CD14-positive monocyte (primary cell): ENCODE data around the gene DSG3. TPM values are rescaled to one million over a fixed set of nuclear protein-coding genes. Genes with fewer than 3 reads are reported as not detected.

Experiments
- DNase-seq, 3 donors: peaks; one replicate each; pipeline ENCODE4 v3.0.0-alpha.2; 2011 to 2022
- H2AFZ ChIP-seq: 2 replicates; pipeline ENCODE4 v1.6.0; 2012; ENCODE audit warnings: mild to moderate bottlenecking, low read depth, low read length, inconsistent platforms; ENCODE audit not compliant: insufficient read depth, poor library complexity, severe bottlenecking
- H3K27ac ChIP-seq, 2 donors: 1 replicate in 1 of 2; 2 replicates in 1 of 2; pipeline ENCODE4 v1.5.1; 2012 to 2013; ENCODE audit warnings: low read length in 2 of 2, control low read depth in 1 of 2, inconsistent platforms in 1 of 2, low read depth in 1 of 2, mild to moderate bottlenecking in 1 of 2
- H3K27me3 ChIP-seq, 2 donors: one replicate each; pipeline versions ENCODE4 v1.6.0 to v1.6.1; 2011 to 2013; ENCODE audit warnings: low read length in 2 of 2; ENCODE audit not compliant: control insufficient read depth in 2 of 2, insufficient read depth in 2 of 2
- H3K36me3 ChIP-seq, 2 donors: replicated peaks in 1 of 2; 1 replicate in 1 of 2; 2 replicates in 1 of 2; pipeline versions ENCODE4 v1.5.1 to v1.6.1; 2012 to 2013; ENCODE audit warnings: low read length in 2 of 2, control low read depth in 1 of 2, inconsistent platforms in 1 of 2, mild to moderate bottlenecking in 1 of 2; ENCODE audit not compliant: insufficient read depth in 2 of 2, control insufficient read depth in 1 of 2
- H3K4me1 ChIP-seq, 2 donors: 1 replicate in 1 of 2; 2 replicates in 1 of 2; pipeline versions ENCODE4 v1.5.1 to v1.6.1; 2012 to 2013; ENCODE audit warnings: low read length in 2 of 2, control low read depth in 1 of 2, inconsistent platforms in 1 of 2, mild to moderate bottlenecking in 1 of 2, moderate library complexity in 1 of 2; ENCODE audit not compliant: insufficient read depth in 2 of 2, control insufficient read depth in 1 of 2
- H3K4me2 ChIP-seq: replicated peaks from 2 replicates; pipeline ENCODE3; 2012; ENCODE audit warnings: low read length, moderate library complexity, mild to moderate bottlenecking; ENCODE audit not compliant: poor library complexity, severe bottlenecking; ENCODE audit errors: extremely low read depth
- H3K4me3 ChIP-seq, 3 experiments: fragments of 200-600 bp in 1 of 3; sonication (generic) in 1 of 3; replicated peaks in 1 of 3; 1 replicate in 2 of 3; 2 replicates in 1 of 3; pipeline ENCODE4 v1.5.1; 2011 to 2013; ENCODE audit warnings: low read length in 3 of 3, mild to moderate bottlenecking in 3 of 3, control low read depth in 2 of 3, low read depth in 2 of 3, inconsistent platforms in 1 of 3, moderate library complexity in 1 of 3
- H3K79me2 ChIP-seq: 2 replicates; pipeline ENCODE4 v1.6.0; 2012; ENCODE audit warnings: mild to moderate bottlenecking, control low read depth, inconsistent platforms, low read length, moderate library complexity; ENCODE audit not compliant: insufficient read depth
- H3K9ac ChIP-seq: 2 replicates; pipeline ENCODE4 v1.6.0; 2017; ENCODE audit warnings: low read length, mild to moderate bottlenecking; ENCODE audit not compliant: insufficient read depth, poor library complexity, severe bottlenecking
- H3K9me3 ChIP-seq, 2 donors: replicated peaks in 1 of 2; 1 replicate in 1 of 2; 2 replicates in 1 of 2; pipeline versions ENCODE4 v1.5.1 to v1.6.1; 2012 to 2013; ENCODE audit warnings: low read length in 2 of 2, control low read depth in 1 of 2; ENCODE audit not compliant: control insufficient read depth in 1 of 2, insufficient read depth in 1 of 2
- H4K20me1 ChIP-seq: 2 replicates; pipeline ENCODE4 v1.6.0; 2012; ENCODE audit warnings: mild to moderate bottlenecking, low read length, control low read depth, moderate library complexity; ENCODE audit not compliant: insufficient read depth
- H3K27ac Mint-ChIP-seq, 7 donors: one replicate each; pipeline ENCODE4 v1.8.0; 2020; ENCODE audit warnings: mild to moderate bottlenecking in 7 of 7, mixed read lengths in 7 of 7, moderate library complexity in 6 of 7, inconsistent platforms in 2 of 7
- H3K27me3 Mint-ChIP-seq, 3 donors: one replicate each; pipeline ENCODE4 v1.8.0; 2021 to 2022; ENCODE audit warnings: low read depth in 3 of 3, mild to moderate bottlenecking in 3 of 3, mixed read lengths in 3 of 3, moderate library complexity in 3 of 3, inconsistent platforms in 1 of 3
- H3K36me3 Mint-ChIP-seq, 2 donors: one replicate each; pipeline ENCODE4 v1.8.0; 2020; ENCODE audit warnings: mixed read lengths in 2 of 2, inconsistent platforms in 1 of 2, mild to moderate bottlenecking in 1 of 2
- H3K4me1 Mint-ChIP-seq: one replicate; pipeline ENCODE4 v1.8.0; 2020; ENCODE audit warnings: mild to moderate bottlenecking, mixed read lengths
- H3K4me3 Mint-ChIP-seq, 2 donors: one replicate each; pipeline ENCODE4 v1.8.0; 2020; ENCODE audit warnings: mild to moderate bottlenecking in 2 of 2, mixed read lengths in 2 of 2, moderate library complexity in 1 of 2
- H3K9me3 Mint-ChIP-seq, 7 donors: one replicate each; pipeline ENCODE4 v1.8.0; 2020 to 2022; ENCODE audit warnings: mixed read lengths in 7 of 7, mild to moderate bottlenecking in 6 of 7, moderate library complexity in 6 of 7, inconsistent platforms in 2 of 7
- WGBS: methylation state at CpG from one replicate; pipeline ENCODE4 v1.1.5; 2013; ENCODE audit warnings: missing lambda C conversion rate; ENCODE audit not compliant: insufficient coverage; 5-methylcytosine and 5-hydroxymethylcytosine counted together
- intact Hi-C, 2 donors: fragments of 100-400 bp; cut with micrococcal nuclease; formaldehyde crosslinking; loops; one replicate each; pipeline versions ENCODE4 v1.15.0 to v1.15.1; 2023
- polyA plus RNA-seq, 3 donors: library from polyadenylated mRNA; depleted of rRNA in 1 of 3; unstranded in 2 of 3; stranded (reverse) in 1 of 3; fragments of 300-500 nt in 2 of 3; fragments of >200 nt in 1 of 3; fragmentation: Illumina TruSeq in 2 of 3; gene quantifications; 1 replicate in 2 of 3; 2 replicates in 1 of 3; pipeline ENCODE4 v1.2.3, GENCODE V29; 2012 to 2021
- TF ChIP-seq, protein P1 (sequence below): fragments of 200-600 bp; IDR thresholded peaks from one replicate; pipeline ENCODE4 v1.8.0; 2022; ENCODE audit warnings: antibody characterized with exemption, mild to moderate bottlenecking

The DSG3 gene
- polyA plus RNA-seq, 3 donors = not detected

DNA sequence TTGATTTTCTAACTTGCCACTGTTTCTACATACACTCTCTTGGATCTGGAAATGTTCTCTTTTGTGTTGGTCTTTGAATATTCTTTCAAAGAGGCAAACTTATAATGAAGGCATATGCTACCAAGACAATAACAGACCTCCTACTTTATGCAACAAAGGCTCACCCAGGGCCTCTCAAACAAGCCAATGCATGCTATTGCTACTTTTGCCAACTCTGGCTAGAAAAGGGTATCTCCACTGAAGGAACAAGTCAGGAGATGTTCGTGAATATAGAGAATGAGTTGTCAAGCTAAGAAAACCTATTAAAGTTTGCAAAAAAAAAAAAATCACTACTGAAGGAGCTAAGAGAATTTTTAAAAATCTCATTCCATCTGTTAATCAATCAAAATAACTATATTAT lies 34.5 kb downstream of the DSG3 start:
- Histone ChIP-seq H4K20me1 (no peaks in the 10 kb centered on the region), H3K27me3 (no peaks in the 10 kb centered on the region), H3K79me2 (no peaks in the 10 kb centered on the region), H3K4me3 (no peak overlapping the region), H3K9me3 (no peaks in the 10 kb centered on the region), H2AFZ (no peak overlapping the region), H3K27ac (no peak overlapping the region), H3K4me2 (no peak overlapping the region), H3K9ac (no peak overlapping the region), H3K4me1 (no peaks in the 10 kb centered on the region), H3K36me3 (no peaks in the 10 kb centered on the region)
- no CpG with 5 or more reads among the region's 1 CpG for WGBS
- Mint-ChIP-seq H3K4me1 (no peaks in the 10 kb centered on the region), H3K9me3 (peaks cover 0 to 1% (median 0%) of the 10 kb centered on the region in 7 donors), H3K27ac (no peak overlapping the region), H3K4me3 (no peak overlapping the region), H3K27me3 (peaks cover 2 to 3% (median 3%) of the 10 kb centered on the region in 3 donors), H3K36me3 (no peaks in the 10 kb centered on the region)
- DNase-seq = no peak
- TF ChIP-seq, protein P1, sequence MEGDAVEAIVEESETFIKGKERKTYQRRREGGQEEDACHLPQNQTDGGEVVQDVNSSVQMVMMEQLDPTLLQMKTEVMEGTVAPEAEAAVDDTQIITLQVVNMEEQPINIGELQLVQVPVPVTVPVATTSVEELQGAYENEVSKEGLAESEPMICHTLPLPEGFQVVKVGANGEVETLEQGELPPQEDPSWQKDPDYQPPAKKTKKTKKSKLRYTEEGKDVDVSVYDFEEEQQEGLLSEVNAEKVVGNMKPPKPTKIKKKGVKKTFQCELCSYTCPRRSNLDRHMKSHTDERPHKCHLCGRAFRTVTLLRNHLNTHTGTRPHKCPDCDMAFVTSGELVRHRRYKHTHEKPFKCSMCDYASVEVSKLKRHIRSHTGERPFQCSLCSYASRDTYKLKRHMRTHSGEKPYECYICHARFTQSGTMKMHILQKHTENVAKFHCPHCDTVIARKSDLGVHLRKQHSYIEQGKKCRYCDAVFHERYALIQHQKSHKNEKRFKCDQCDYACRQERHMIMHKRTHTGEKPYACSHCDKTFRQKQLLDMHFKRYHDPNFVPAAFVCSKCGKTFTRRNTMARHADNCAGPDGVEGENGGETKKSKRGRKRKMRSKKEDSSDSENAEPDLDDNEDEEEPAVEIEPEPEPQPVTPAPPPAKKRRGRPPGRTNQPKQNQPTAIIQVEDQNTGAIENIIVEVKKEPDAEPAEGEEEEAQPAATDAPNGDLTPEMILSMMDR = no peak
- intact Hi-C loops = no loop called here

DNA sequence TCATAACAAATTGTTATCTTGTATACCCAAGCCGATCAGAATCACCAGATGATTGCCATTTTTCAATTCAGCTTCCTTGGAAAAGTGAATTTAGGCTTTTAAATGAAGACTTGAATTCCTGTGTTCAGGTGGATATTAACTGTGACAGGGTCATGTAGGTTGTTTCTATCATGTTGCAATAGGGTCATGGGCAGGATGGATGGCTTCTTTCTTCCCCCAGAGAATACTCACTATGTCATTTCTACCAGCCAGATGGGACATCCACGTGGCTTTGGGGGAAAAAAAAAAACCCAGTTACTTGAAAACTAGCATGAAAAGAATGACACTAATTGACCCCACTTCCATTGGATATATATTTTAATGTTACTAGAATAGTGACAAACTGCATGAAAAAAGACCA lies 35.9 kb downstream of the DSG3 start:
- Histone ChIP-seq H3K36me3 (no peaks in the 10 kb centered on the region), H3K9me3 (no peaks in the 10 kb centered on the region), H3K4me3 (no peak overlapping the region), H3K4me1 (no peaks in the 10 kb centered on the region), H4K20me1 (no peaks in the 10 kb centered on the region), H3K27me3 (no peaks in the 10 kb centered on the region), H3K27ac (no peak overlapping the region), H3K79me2 (no peaks in the 10 kb centered on the region), H2AFZ (no peak overlapping the region), H3K9ac (no peak overlapping the region), H3K4me2 (no peak overlapping the region)
- TF ChIP-seq, protein P1 = no peak
- no peak overlapping the region for H3K27ac Mint-ChIP-seq
- no CpG with 5 or more reads among the region's 2 CpGs for whole genome bisulfite sequencing
- H3K36me3 Mint-ChIP-seq = no peaks in the 10 kb centered on the region
- H3K9me3 Mint-ChIP-seq = peaks cover 0 to 1% (median 0%) of the 10 kb centered on the region in 7 donors
- H3K4me1 Mint-ChIP-seq = no peaks in the 10 kb centered on the region
- no peak for DNase-seq
- peaks cover 2 to 3% (median 3%) of the 10 kb centered on the region in 3 donors for H3K27me3 Mint-ChIP-seq
- intact Hi-C loops = no loop called here
- H3K4me3 Mint-ChIP-seq = no peak overlapping the region
